GM18519 (cell line): ENCODE results near the gene SLC17A4.
"Not testable (repeated sequence)": the region's sequence is repeated elsewhere in the genome, so short reads cannot be mapped to it uniquely, and the experiment has no call there.

Experiments used
- ATAC-seq: cut with Tn5 transposase; IDR thresholded peaks from one replicate; pipeline ENCODE4 v1.9.1; 2021; ENCODE audit warnings: mild to moderate bottlenecking, moderate library complexity; ENCODE audit not compliant: unreplicated experiment, low FRiP score

Gene SLC17A4

GRCh38 chr6:25748601-25749517 lies 5.7 kb upstream of the SLC17A4 start:
- not testable (repeated sequence) for ATAC-seq

DNA sequence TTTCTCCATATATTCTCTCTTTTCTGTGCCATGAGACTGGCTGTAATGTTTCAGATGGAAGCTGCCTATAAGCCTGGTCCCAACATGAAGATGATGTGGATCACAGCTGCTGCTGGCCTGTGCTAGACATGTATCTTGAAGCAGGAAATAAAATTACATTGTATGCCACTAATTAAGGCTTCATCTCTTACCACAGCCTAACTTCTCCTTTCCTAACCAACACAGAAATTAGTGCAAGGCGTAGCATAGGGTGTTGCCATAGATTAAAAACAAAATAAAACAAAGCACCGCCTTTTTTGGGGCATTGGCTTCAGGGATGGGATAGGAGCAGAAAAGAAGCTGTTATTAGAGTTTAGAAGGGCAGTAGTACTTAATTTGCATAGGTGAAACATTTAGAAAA lies 4.7 kb upstream of the SLC17A4 start:
- ATAC-seq, result no peak

GRCh38 chr6:25750906-25751305 lies 3.6 kb upstream of the SLC17A4 start:
- no peak for ATAC-seq

GRCh38 chr6:25753079-25753478 lies 1.5 kb upstream of the SLC17A4 start:
- ATAC-seq, result no peak

DNA sequence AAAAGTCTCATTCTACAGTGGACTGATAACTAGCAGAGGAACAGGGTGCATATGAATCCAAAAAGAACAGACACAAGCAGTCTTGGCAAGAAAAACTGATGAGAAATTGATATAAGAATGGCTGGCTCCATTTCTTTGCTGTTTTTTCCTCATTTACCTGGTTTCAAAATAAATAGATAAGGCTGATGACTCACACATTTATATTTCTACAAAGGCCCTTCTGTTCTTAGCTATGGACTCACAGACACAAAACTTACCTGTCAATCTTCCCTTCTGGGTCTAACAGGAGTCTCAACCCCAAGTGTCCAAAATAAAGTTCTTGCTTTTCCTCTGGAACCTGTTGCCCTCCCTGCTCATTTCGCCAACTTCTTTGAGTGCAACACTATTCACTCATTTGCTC lies 941 bp downstream of the SLC17A4 start:
- ATAC-seq, result no peak

DNA sequence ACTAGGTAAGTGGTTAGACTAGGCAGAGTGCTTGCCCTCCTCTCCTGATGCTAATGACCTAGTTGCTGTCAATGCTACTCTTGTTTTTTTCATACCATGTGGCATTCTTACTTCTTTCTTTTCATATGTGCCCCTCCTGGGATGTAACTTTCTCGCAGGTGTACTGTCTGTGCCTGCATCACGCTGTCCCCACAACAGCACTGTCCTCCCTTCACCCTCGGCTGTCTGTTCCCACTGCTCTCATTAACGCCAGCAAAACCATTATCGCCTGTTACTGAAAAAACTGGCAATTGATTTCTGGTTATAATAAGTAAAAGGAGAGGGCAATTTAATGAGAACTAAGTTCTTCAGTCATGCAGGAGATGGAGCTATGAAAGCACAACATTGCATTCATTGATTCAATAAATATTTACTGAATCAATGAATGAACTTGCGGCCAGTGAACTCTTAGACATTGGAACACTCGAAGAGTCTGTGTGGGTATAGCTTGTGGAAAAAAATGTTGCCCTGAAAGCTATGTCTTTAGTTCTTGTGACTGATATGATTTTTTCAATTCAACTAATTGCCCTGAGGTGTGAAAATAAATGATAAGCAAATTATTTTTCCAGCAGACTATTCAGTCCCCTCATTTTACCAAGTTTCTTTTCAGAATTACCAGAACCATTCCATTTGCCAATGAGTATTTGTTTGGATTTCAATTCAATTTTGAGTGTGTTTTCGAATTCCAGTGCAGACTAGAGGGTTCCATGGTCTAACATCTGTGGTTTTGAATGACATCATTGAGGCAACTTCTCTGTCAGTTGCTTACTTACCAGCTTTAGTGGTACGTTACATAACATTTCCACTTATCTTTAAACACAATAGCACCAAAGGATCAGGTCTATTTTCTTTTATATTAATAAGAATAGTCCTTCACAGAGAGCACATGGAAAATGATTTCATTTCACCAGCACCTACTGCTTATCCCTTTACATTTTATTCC lies 2.1 kb downstream of the SLC17A4 start:
- no peak for ATAC-seq

DNA sequence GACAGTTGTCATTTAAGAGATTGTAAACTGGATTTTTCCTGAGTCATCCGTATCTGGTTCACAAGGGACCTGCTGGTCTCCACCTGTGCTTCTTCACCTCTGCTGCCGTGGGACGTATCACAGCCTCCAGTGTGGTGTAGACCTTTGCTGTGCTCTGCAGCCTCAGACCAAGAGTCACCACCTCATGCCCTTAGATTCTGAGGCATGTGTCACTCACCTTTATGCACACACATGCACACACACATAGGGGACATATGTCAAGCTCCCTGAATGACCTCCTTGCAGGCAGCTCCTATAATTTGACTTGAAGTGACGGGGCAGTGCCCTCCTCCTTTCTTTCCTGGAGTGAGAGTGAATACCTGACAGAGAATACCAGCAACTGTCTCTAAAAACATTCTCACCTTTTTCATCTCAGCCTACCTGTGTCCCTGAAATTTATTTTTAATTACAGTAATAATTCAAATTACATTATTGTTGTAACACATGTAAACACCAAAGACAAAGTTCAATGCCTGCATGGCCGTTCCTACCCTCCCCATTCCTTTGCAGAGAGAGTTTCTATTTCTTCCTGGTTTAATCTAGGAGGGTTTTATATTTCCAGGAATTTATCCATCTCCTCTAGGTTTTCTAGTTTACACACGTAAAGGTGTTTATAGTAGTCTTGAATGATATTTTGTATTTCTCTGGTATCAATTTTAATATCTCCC lies 3.5 kb downstream of the SLC17A4 start:
- ATAC-seq, result no peak

GRCh38 chr6:25764611-25765010 lies 10.1 kb downstream of the SLC17A4 start:
- ATAC-seq, result no peak

DNA sequence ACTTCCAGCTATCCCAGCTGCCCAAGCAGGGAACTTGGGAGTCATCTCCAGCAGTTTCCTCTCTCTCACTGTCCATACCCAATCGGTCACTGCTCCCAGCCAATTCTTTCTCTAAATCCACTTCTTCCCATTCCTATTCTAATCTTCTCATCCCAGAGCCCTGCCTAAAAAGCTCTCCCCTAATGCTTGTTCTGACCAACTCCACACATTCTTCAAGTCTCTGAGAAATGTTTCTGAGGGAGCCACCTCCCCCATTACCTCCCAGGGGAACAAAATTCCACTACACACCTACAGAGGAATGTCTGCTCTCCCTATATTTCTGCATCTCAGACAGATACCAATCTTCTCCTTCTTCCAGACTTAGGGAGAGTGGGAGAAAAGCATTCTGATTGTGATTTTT lies 14.0 kb downstream of the SLC17A4 start:
- ATAC-seq, result no peak

DNA sequence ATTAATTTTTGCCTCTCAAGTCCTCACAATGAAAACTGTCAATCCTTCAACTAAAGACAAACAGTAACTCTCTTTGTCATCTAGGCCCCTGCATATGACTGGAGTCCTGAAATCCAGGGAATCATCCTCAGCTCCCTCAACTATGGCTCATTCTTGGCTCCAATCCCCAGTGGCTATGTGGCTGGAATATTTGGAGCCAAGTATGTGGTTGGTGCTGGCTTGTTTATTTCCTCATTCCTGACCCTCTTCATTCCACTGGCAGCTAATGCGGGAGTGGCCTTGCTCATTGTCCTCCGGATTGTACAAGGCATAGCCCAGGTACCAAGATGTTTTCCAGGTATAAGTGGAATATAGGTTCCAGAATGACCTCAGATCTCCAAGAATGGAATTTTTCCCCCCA lies 15.4 kb downstream of the SLC17A4 start:
- no peak for ATAC-seq

- no peak for ATAC-seq
These were observed 19.7 kb downstream of the SLC17A4 start for GRCh38 chr6:25774120-25774715.

GRCh38 chr6:25777031-25777430 lies 22.5 kb downstream of the SLC17A4 start:
- ATAC-seq, result no peak

GRCh38 chr6:25777856-25778649 lies 23.5 kb downstream of the SLC17A4 start:
- ATAC-seq, result no peak

- no peak for ATAC-seq
These were observed 26.6 kb downstream of the SLC17A4 start for GRCh38 chr6:25781134-25781533.

GRCh38 chr6:25787428-25787827 lies 32.9 kb downstream of the SLC17A4 start:
- ATAC-seq, result no peak

GRCh38 chr6:25788305-25788922 lies 33.9 kb downstream of the SLC17A4 start:
- no peak for ATAC-seq

DNA sequence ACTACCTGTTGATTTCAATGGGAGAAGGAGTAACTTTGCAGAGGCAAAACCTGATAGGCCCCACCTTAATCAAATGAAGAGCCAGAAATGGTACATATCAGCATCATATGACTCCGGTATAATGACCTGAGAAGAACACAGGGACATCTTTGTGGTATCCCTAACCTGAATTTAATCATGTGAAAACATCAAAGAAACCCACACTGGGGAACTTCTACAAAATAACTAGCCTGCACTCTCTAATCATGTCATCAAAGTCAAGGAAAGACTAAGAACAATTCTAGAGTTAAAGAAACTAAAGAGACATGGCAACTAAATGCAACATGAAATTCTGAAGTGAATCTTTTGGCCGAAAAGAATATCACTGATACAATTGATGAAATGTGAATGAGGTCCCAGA lies 34.9 kb downstream of the SLC17A4 start:
- no peak for ATAC-seq

DNA sequence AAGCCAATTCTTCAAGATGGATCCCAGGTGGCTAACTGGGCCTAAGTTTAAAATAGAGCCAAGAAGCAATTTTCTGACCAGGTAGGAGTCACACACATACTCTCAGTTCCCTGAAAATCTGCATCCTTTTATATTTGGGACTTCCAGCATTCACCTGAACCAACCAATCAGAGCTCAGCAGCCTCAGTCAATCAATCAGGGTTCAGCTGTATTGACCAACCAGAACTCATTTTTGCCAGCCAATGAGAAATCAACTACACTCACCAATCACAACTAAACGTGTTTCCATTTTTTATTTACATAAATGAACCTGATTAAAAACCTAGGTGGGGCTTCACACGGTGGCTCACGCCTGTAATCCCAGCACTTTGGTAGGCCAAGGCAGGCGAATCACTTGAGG lies 37.5 kb downstream of the SLC17A4 start:
- ATAC-seq, result no peak

DNA sequence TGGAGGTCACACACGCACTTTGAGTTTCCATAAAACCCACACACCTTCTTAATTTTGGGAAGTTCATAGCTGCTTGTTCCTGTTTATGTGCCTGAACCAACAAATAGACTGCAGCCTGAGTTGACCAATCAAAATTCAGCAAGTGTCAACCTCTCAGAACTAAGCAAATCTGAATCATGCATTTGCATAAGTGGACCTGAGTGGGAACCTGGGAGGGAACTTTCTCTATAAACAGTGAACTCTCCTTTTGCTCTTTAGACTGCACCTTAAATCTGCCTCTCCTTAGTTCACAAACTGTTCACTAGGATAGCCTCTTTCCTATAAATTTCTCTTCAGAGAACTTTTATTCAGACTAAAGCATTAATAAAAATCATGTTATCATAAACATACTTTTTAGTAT lies 39.4 kb downstream of the SLC17A4 start:
- no peak for ATAC-seq
